Astrocyte (in vitro differentiated cells and primary cell): ENCODE measurements around the gene AGBL4.

Source experiments
- EZH2 ChIP-seq: IDR thresholded peaks from 2 replicates; pipeline ENCODE4 v1.6.1; 2012; ENCODE audit warnings: mild to moderate bottlenecking, low read length, inconsistent platforms; ENCODE audit not compliant: insufficient read depth
- TF ChIP-seq, protein P1 (sequence below): IDR thresholded peaks from 2 replicates; pipeline ENCODE4 v1.5.1; 2011; ENCODE audit warnings: low read depth, mild to moderate bottlenecking, inconsistent platforms, low read length, moderate library complexity; ENCODE audit not compliant: insufficient read depth

DNA sequence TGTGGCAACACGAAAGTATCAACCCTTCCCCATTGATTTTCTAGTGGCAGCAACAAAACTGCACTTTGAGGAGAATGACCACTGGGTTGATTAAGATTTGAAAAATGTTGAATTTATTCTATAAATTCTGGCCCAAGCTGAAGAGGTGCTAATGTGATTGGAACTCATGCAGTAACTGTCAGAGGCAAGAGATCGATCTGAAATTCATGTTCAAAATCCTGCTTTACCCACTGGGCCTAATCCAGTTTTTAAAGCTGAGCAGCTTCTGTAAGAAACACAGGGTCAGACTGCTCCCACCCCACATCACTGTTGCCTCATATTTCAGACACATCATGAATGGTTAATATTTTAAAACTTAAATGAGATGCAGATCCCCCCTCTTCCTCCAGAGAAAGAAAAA lies 629.6 kb downstream of the AGBL4 start:
- TF ChIP-seq, protein P1, sequence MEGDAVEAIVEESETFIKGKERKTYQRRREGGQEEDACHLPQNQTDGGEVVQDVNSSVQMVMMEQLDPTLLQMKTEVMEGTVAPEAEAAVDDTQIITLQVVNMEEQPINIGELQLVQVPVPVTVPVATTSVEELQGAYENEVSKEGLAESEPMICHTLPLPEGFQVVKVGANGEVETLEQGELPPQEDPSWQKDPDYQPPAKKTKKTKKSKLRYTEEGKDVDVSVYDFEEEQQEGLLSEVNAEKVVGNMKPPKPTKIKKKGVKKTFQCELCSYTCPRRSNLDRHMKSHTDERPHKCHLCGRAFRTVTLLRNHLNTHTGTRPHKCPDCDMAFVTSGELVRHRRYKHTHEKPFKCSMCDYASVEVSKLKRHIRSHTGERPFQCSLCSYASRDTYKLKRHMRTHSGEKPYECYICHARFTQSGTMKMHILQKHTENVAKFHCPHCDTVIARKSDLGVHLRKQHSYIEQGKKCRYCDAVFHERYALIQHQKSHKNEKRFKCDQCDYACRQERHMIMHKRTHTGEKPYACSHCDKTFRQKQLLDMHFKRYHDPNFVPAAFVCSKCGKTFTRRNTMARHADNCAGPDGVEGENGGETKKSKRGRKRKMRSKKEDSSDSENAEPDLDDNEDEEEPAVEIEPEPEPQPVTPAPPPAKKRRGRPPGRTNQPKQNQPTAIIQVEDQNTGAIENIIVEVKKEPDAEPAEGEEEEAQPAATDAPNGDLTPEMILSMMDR: no peak
- no peak for TF ChIP-seq EZH2
